ENCODE measurements around the gene PLEKHA5.

GRCh38 chr12:19263672-19264071 lies 134.1 kb downstream of the PLEKHA5 start:
- TF ChIP-seq CTCF (IDR thresholded peaks at IDR 0.05) (no peak), POLR2A (IDR thresholded peaks at IDR 0.05) (no peak)
